GM18867 (cell line): ENCODE measurements around the gene SLC8A3.
"Not testable (repeated sequence)": the region's sequence is repeated elsewhere in the genome, so short reads cannot be mapped to it uniquely, and the experiment has no call there.

Source experiments
- ATAC-seq: cut with Tn5 transposase; IDR thresholded peaks from one replicate; pipeline ENCODE4 v1.9.1; 2021; ENCODE audit warnings: mild to moderate bottlenecking, moderate library complexity; ENCODE audit not compliant: unreplicated experiment

The SLC8A3 gene, protein sequence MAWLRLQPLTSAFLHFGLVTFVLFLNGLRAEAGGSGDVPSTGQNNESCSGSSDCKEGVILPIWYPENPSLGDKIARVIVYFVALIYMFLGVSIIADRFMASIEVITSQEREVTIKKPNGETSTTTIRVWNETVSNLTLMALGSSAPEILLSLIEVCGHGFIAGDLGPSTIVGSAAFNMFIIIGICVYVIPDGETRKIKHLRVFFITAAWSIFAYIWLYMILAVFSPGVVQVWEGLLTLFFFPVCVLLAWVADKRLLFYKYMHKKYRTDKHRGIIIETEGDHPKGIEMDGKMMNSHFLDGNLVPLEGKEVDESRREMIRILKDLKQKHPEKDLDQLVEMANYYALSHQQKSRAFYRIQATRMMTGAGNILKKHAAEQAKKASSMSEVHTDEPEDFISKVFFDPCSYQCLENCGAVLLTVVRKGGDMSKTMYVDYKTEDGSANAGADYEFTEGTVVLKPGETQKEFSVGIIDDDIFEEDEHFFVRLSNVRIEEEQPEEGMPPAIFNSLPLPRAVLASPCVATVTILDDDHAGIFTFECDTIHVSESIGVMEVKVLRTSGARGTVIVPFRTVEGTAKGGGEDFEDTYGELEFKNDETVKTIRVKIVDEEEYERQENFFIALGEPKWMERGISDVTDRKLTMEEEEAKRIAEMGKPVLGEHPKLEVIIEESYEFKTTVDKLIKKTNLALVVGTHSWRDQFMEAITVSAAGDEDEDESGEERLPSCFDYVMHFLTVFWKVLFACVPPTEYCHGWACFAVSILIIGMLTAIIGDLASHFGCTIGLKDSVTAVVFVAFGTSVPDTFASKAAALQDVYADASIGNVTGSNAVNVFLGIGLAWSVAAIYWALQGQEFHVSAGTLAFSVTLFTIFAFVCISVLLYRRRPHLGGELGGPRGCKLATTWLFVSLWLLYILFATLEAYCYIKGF

DNA sequence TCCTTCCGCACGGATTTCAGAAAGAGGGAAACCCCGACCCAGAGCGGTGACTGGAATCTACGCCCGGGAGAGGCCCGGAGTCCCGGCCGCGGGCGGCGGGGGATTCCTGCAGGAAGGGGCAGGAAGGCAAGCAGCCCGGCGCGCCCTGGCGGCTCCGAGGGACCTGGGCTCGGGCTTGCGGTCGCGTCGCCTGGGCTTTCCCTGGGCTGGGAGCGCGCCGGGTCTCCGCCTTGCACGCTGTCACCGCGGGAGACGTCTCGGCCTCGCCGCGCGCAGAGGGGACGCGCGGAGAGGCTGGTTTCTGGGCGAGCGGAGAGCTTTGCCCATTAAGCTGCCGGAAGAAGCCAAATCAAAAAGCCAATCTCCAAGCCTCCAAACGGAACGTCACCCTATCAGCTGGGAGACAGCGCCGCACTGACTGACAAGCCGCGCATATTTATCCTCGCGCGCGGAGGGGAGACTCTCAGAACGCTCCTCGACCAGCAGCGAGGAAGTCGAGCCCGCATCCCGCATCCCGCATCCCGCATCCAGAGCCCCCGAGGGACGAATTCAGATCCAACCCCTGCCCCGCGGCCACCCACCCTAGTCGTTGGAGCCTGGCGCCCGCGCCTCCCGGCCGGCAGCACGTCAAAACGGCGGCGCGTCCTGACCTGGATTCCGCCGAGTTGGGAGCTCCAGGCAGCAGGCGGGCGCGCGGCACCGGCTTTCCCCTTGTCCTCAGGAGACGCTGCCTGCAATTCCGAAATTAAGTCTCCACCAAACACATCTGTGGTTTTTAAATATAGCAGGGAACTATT, at the start of gene SLC8A3:
TSS of gene SLC8A3 (minus strand) at position 293 of the 797 bp plus-strand sequence. CDS start 20,529 bp downstream, outside the sequence.
- ATAC-seq, result no peak

DNA sequence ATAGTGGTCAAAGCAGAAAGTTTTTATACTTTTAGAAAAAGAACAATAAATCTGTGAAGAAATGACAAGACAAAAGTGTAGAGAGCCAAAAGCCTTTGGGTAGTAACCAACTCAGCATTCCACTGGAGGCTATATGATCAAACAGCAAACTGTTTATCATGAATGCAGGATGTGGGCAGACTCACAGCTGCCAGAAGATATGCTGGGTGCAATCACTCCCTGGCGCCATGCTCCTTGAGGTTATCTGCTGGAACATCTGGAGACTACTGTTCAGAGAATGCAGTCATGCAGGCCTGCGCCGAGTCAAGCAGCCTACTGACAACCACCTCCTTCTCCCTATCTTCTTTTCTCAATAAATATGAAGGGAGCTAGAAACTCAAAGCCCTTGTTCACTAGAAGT, 49.0 kb upstream of the SLC8A3 start:
- ATAC-seq, result no peak

DNA sequence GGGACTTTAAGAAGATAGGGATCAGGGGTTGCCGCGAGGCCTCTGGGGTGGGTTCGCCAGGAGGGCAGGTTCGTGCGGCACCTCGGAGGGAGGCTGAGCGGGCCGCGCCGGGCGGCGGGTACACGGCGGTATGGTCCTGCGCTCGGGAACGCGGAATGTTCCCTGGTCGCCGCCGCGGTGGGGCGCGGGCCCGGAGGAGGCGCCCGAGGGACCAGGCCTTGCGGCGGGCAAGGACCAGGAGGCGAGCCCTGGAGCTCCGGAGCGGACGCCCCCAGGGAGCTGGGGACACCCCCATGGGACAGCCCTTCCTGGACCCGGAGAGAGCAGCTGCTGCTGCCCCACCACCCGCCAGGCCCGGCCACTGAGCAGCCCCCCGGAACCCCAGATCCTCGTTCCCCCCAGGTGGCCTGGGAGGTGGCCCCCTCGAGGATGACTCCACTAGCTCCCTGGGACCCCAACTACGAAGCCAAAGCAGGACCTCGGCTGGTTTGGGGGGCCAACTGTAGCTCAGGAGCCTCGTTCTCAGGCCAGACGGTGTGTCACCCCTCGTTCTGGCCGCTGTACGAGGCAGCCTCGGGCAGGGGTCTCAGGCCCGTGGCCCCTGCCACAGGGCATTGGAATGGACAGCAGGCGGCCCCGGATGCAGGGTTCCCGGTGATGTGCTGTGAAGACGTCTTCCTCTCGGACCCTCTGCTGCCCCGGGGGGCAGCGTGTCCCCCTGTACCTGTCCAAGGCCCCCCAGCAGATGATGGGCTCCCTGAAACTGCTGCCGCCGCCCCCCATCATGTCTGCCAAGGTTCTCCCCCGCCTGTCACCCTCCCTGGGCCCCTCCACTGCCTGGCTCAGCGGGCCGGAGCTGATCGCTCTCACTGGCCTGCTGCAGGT, 45.6 kb upstream of the SLC8A3 start:
- ATAC-seq, result no peak

DNA sequence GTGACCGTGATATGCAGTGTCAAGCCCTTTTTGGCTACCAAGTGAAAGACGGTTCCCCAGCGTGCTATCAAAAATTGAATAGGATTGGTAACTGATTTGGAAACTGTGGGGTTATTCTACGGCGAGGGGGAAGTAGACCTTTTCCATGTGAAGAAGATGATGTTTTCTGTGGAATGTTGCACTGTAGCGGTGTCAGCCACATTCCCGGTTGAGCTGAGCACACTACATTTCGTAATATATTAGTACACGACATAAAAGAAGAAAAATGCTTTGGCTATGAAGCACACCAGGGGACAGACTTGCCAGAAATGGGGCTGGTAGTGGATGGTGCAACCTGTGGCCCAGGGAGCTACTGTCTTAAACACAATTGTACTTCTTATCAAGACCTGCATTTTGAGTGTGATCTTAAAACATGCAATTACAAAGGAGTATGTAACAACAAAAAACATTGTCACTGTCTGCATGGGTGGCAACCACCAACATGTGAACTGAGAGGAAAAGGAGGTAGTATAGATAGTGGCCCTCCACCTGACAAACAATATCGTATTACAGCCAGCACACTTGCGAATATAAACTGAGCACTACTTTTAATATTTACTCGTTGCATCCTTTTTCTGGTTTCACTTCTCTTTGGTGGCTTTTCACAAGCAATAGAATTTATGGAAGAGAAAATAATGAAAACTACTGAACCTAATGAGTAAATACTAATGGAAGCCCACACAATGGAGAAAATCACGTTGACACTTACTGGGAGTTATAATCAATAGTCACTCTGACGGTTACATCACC, 43.2 kb upstream of the SLC8A3 start:
- ATAC-seq, result peak; percentile 46

DNA sequence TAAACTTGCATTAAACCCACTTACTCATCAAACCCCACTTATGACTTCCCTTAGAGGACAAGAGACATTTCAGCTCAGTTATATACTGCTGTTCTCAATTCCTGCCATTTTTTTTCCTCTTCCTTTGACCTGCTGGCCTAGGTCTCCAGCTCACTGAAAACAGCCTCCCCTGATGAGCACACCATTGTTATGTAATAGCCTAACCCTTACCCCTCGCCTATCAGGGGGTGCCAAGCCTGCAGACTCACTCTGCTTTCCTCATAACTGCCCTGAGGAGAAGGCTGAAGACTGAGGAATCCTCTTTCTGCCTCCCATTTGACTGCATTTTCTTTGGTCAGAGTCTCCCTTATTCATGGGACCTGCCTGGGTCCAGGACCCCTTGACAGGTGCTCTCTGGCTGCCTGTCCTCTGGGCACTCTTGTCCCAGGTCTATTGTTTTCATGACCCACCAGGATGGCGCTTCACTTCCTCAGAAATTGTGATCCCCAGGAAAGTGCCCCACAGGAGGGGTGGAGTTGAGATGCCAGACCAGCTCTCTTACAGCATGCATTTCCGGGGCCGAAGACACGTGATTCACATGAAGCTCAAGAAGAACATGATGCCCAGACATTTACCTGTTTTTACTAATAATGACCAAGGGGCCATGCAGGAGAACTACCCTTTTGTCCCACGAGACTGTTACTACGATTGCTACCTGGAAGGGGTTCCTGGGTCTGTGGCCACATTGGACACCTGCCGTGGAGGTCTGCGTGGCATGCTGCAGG, 41.3 kb upstream of the SLC8A3 start:
- not testable (repeated sequence) for ATAC-seq

DNA sequence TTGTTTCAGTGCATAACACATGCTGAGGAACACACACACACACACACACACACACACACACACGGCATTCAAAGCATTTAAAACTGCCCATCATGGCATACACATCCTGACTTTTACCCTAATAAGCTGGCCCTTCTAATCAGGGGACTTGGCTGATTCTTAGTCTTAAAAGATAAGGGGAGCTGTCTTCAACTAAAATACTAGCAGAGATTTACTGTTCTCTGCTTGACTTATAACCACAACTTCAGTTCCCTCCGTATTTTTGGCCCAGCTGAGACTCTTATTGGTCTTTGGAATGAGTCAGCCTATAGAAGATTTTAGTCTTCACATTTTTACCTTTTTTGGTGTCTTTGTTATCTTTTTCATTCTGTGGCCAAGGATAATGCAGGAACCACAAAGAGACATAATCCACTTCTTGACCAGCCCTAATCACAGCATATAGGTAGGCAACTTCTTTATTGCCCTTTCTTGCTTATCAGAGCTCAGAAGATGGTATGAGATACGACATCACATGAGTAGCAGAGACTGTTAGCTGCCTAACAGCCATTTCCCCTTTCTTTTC, 25.1 kb upstream of the SLC8A3 start:
- ATAC-seq, result no peak

DNA sequence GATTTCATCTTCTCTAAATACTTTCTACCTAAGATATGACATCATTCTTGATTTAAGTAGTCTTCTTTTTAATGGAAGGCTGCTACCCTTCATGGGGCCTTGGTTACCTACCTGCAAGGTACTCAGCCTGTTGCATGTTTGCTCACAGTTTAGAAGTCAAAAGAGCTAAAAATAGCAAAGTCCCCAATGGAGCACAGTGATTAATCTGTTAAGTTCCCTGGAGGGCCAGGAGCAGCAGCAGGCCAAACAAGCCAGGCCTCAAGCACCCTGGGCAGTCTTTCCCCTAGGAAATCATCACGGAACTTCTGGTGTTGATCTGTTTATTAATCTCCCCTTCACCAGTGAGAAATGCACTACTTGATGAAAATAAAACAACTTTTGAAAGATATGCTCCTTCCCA, 24.0 kb upstream of the SLC8A3 start:
- ATAC-seq, result no peak

DNA sequence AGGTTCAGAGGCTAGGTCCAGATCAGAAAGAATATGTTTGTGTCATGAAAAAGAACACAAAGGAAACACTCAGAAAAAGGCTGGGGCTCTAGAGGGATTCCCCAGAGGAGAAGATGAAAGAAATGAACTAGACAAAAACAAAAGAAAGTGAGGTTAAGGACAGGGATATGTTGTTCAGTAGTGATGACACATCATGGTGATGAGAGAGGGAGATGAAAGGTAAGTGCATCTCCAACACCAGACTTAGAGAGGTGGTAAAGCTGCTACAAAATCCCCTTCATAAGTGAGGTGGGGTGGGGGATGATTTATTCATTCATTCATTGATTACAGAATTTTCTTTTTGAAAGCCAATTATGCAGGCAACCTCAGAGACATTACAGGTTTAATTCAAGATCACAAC, 19.6 kb upstream of the SLC8A3 start:
- ATAC-seq, result no peak

DNA sequence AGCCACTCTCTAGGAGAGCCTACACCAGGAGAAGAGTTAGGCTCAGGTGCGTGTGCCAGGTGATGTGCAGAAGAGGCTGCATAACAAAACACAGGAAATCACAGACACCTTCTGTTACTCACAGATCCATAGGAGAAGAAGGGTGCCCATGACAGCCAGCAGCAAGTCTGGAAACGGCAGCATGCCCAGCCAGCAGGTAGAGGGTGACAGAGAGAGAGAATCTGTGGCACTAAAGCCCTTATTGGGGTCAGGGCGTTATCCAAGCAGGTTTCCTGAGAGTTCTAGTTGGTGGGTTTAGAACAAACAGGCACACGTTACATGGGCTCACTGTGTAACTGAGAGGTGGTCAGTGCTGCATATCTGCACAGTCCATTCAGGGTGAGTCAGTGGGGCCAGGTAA, 14.9 kb upstream of the SLC8A3 start:
- ATAC-seq, result no peak

DNA sequence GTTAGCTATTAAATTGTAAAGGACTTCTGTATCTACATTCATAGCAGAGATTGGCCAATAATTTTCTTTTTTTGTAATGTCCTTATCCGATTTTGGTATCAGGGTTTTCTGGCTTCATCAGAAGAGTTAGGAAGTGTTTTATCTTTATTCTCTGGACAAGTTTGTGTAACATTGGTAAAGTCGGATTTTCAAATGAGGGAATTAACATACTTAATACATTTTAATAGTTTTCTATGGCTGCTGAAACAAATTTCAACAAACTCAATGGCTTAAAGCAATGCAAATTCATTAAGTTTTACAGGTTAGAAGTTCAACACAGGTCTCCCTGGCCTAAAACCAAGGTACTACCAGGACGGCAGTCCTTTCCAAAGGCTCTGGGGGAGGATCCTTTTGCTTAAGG, 13.2 kb upstream of the SLC8A3 start:
- ATAC-seq, result no peak

DNA sequence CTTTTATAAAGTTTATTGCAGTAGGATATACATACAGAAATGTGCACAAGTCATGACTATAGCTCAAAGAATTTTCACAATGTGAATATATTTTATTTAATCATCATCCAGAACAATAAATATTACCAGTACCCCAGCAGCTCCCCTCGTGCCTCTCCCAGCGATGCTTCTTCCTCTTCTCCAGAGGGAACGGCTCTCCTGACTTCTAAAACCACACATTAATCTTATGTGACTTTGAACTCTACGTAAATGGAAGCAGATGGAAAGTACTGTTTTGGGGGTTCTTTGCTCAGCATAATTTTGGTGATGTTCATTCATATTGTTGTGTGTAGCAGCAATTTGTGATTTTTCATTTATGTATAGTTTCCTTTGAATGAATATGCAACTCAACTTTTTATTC, 4.6 kb upstream of the SLC8A3 start:
- ATAC-seq, result no peak

DNA sequence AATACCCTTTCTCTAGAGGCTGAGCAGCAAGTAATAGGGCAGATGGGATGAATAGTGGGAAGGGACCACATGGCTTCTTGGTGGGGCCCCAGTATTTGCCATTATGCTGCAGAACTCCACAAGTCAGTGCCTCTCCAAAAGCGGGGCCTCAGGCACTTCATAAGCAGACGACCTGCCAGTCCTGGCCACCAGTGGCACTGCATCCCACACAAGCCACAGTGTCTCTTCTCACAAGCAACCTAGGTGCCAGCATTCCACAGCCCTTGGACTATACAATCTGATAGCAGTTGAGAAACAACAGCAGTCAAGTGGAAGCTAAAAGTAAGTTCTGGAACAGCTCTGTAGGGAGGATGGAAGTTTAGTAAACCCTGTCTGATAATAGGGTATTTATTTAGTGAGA, 4.2 kb upstream of the SLC8A3 start:
- no peak for ATAC-seq

DNA sequence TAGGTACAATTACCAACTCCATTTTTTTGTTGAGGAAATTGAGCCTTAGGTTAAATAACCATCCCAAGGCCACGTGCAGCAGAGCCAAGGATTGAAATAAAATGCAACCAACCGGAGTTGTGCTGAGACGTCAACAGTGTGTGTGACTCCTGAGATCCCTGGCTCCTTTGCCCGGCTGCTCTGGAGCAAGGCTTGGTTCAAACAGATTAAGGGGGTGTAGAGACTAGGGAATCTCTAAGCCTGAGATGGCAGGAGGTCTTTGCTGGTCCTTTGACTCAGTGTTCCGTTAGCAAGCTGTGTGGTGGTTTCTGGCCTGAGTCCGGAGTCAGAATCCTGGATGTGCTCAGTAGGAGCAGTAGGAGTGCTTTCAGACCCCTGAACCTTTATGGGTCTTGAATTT, 1.4 kb upstream of the SLC8A3 start:
- no peak for ATAC-seq

DNA sequence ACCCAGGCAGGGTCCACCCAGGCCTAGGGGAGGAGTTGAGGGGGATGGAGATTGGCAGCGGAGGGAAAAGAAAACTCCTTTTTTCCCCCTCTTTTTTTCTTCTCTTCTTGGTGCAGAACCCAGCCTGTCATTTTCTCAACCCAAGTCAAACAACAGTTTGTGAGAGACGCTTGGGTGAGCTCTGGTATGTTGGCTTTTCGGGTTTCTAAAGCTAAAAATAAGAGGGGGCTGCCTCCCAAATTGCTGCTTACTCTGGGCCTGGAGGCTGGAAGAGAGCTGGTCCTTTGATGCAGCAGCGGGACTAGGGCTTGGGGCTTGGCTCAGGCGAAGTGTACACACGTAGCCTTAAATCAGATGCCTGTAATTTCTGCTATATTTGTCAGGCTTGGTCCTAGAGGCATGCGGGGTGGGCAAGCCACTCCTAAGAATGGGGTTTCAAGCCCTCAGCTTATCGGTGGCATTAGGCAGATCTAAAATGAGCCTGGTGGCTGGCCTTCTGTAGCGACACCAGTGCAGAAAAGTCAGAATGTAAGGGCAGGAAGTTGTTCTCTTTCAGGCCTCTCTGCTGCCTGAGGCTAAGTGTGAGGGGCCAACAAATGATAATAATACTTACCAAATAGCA, 816 bp upstream of the SLC8A3 start:
- no peak for ATAC-seq

DNA sequence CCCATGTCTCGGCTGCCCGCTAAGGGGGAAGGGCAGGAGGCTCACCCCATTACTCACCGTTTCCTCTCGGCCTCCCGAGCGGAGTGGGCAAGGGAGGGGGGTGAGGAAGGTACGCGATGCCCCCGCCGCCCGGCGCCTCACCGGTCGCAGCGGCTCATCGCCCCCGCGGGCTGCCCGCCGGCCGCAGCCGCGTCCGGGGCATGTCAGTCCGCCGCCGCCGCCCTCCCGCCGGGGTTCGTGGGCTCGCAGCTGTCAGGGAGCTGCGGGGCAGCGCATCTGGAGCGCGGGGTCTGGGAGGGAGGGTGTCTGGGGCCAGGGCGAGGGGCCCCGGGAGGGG, 461 bp downstream of the SLC8A3 start:
- ATAC-seq, result no peak

DNA sequence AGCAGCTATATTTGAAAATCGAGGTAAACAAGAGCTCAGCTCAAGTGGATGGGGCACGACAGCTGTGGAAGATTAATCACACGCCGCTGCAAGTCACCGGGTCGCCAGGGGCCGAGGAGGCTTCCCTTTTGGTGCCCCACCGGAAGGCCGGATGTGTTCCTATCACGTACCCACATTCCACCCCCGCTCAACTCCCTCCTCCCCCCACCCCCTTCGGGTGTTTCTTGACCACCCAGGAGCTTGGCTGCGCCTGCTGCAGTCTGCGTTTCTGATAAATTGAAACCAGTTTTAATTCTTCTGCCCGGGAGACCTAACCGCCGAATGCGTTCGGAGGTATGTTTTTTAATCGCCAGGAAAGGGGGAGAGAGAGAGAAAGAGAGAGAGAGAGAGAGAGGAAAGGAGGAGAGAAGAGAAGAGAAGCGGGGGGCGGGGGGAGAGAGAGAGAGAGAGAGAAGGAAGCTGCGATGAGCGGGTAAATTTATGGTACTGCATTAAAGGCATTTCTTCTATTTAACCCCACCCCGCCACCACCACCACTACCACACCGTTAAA, 1.8 kb downstream of the SLC8A3 start:
- no peak for ATAC-seq

DNA sequence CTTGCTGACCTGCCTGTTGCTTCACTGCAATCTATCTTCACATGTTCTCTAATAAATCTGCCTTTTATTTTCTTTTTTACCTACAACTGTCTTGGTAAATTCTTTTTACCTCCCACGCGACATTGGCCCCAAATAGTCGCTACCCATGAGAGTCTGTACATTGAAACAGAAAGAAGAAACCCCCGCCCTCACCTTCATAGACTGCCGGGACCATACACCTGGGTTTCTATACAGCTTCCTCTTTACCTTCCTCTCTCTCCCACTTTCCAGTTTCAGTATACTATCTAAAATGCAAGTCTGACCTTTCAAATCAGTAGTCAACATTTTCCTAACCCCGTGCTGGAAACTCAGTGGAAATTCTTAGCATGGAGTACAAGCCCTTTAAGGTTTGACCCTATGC, 4.8 kb downstream of the SLC8A3 start:
- peak; percentile 68 for ATAC-seq

DNA sequence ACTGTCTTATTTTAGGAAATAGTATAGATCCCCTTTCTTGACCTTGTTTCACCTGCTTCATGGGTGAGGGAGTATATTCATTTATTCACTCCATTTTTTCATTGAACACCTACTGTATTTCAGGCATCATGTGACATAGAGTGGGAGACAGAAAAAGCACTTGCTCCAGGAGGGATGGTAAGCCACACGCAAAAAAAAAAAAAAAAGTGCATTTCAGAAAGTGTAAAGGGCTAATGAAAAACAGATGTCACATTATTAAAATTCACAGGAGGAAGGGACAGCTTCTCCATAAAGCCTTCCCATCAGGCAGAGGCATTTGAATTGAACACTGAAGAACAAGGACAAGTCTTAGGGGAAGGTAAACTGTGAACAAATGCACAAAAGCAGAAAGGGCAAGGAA, 7.5 kb downstream of the SLC8A3 start:
- ATAC-seq, result no peak
